OCI-LY7 (cell line): ENCODE data around the gene MAMDC2. TPM values are rescaled to one million over a fixed set of nuclear protein-coding genes. Genes with fewer than 3 reads are reported as not detected.

Source experiments
- BruUV-seq: library from RNA; stranded (reverse); fragments of 400-500 nt; replicated peaks from 2 replicates; lab custom pipeline; 2021; lab: Mats Ljungman, UMichigan
- CTCF ChIA-PET: fragments of 300-600 bp; sonication (Branson Sonifier 250); formaldehyde crosslinking; loops from one replicate; lab custom pipeline; 2022; ENCODE audit warnings: antibody characterized with exemption; ENCODE audit not compliant: unreplicated experiment; lab: Charles Lee
- POLR2A ChIA-PET: fragments of 300-600 bp; sonication (Branson Sonifier 250); formaldehyde crosslinking; loops from one replicate; lab custom pipeline; 2022; ENCODE audit warnings: antibody characterized with exemption; lab: Charles Lee
- DNase-seq: peaks from one replicate; pipeline ENCODE4 v3.0.0-alpha.2; 2015; ENCODE audit warnings: low spot score
- H2AFZ ChIP-seq: fragments of 200-600 bp; sonication (generic), shearing (Covaris generic); 2 replicates; pipeline ENCODE4 v1.6.1; 2014; ENCODE audit warnings: mild to moderate bottlenecking, antibody characterized with exemption, low read length, moderate library complexity
- H3K27ac ChIP-seq: fragments of 200-600 bp; sonication (generic); 2 replicates; pipeline ENCODE4 v1.5.1; 2014; ENCODE audit warnings: mixed run types, low read depth, mild to moderate bottlenecking, moderate library complexity, low read length, inconsistent platforms; ENCODE audit not compliant: poor library complexity, severe bottlenecking
- H3K36me3 ChIP-seq: fragments of 200-600 bp; sonication (generic); 2 replicates; pipeline ENCODE4 v1.6.1; 2014; ENCODE audit warnings: mild to moderate bottlenecking, antibody characterized with exemption, low read length, moderate library complexity, mixed read lengths; ENCODE audit not compliant: insufficient read depth
- H3K4me1 ChIP-seq: fragments of 200-600 bp; sonication (generic); 2 replicates; pipeline ENCODE4 v1.5.1; 2014; ENCODE audit warnings: mild to moderate bottlenecking, low read length; ENCODE audit not compliant: insufficient read depth, poor library complexity, severe bottlenecking
- H3K4me2 ChIP-seq: fragments of 200-600 bp; sonication (generic); 2 replicates; pipeline ENCODE4 v1.6.1; 2014; ENCODE audit warnings: mild to moderate bottlenecking, low read length
- H3K4me3 ChIP-seq: fragments of 200-600 bp; sonication (generic); 2 replicates; pipeline ENCODE4 v1.5.1; 2014; ENCODE audit warnings: mild to moderate bottlenecking, low read depth, low read length; ENCODE audit not compliant: poor library complexity, severe bottlenecking
- H3K79me2 ChIP-seq: fragments of 200-600 bp; sonication (generic); 2 replicates; pipeline ENCODE4 v1.6.1; 2016; ENCODE audit warnings: low read depth, mild to moderate bottlenecking, low read length, moderate library complexity, mixed read lengths; ENCODE audit not compliant: insufficient read depth
- H3K9me2 ChIP-seq: fragments of 200-600 bp; sonication (generic); 2 replicates; pipeline ENCODE4 v1.6.1; 2016; ENCODE audit warnings: mild to moderate bottlenecking, low read length, mixed read lengths; ENCODE audit not compliant: insufficient read depth
- H3K9me3 ChIP-seq: fragments of 200-600 bp; sonication (generic); 2 replicates; pipeline ENCODE4 v1.6.1; 2014; ENCODE audit warnings: mild to moderate bottlenecking, mixed run types, low read length, mixed read lengths
- H4K20me1 ChIP-seq: fragments of 200-600 bp; sonication (generic); 2 replicates; pipeline ENCODE4 v1.6.1; 2014; ENCODE audit warnings: mild to moderate bottlenecking, antibody characterized with exemption, low read length, moderate library complexity, mixed read lengths; ENCODE audit not compliant: insufficient read depth
- CTCF ChIP-seq: fragments of 200-600 bp; sonication (generic); conservative IDR thresholded peaks from 2 replicates; pipeline ENCODE4 v1.5.1; 2014; ENCODE audit warnings: mild to moderate bottlenecking, antibody characterized with exemption, low read length, moderate library complexity, mixed read lengths
- EZH2phosphoT487 ChIP-seq: fragments of 200-600 bp; sonication (generic); IDR thresholded peaks from 2 replicates; pipeline ENCODE4 v1.6.1; 2018; ENCODE audit warnings: low read depth, borderline replicate concordance, mild to moderate bottlenecking, mixed run types, antibody characterized with exemption, low read length, moderate library complexity, mixed read lengths
- intact Hi-C: fragments of 100-400 bp; cut with micrococcal nuclease; formaldehyde crosslinking; loops from one replicate; pipeline ENCODE4 v1.10.0; 2022; ENCODE audit not compliant: unreplicated experiment
- total RNA-seq, 2 experiments: library from RNA; depleted of rRNA in 1 of 2; stranded (reverse); fragments of >200 nt in 1 of 2; shearing (Covaris generic) in 1 of 2; gene quantifications; 2 replicates each; pipeline ENCODE4 v1.2.3, GENCODE V29; 2014 to 2022

Gene MAMDC2
- total RNA-seq, 2 experiments from 2014 or later: not detected

GRCh38 chr9:70094747-70095146 is 51.1 kb downstream of the MAMDC2 start:
- ChIA-PET CTCF (no interaction called here), POLR2A (interaction anchor here (0.5 kb wide), 1 partner anchor 262 kb away, joined by 3 read pairs; no protein-coding TSS in a partner anchor)
- Histone ChIP-seq H3K4me3 (no peak overlapping the region), H3K36me3 (no peaks in the 10 kb centered on the region), H3K9me3 (no peaks in the 10 kb centered on the region), H2AFZ (no peak overlapping the region), H4K20me1 (no peaks in the 10 kb centered on the region), H3K27ac (no peak overlapping the region), H3K79me2 (no peaks in the 10 kb centered on the region), H3K9me2 (no peaks in the 10 kb centered on the region), H3K4me2 (no peak overlapping the region), H3K4me1 (no peaks in the 10 kb centered on the region)
- DNase-seq: no peak
- BruUV-seq: no TSS peak
- TF ChIP-seq CTCF (no peak), EZH2phosphoT487 (no peak)
- intact Hi-C loops: no loop called here

- Histone ChIP-seq H3K36me3 (no peaks in the 10 kb centered on the region), H2AFZ (no peak overlapping the region), H3K4me1 (no peaks in the 10 kb centered on the region), H3K9me2 (no peaks in the 10 kb centered on the region), H4K20me1 (no peaks in the 10 kb centered on the region), H3K27ac (no peak overlapping the region), H3K79me2 (no peaks in the 10 kb centered on the region), H3K4me3 (no peak overlapping the region), H3K4me2 (no peak overlapping the region), H3K9me3 (no peaks in the 10 kb centered on the region)
- CTCF ChIA-PET: no interaction called here
- intact Hi-C loops: no loop called here
- POLR2A ChIA-PET: no interaction called here
- no peak for TF ChIP-seq EZH2phosphoT487
- no peak for TF ChIP-seq CTCF
- BruUV-seq: no TSS peak
- DNase-seq: no peak
Measured at GRCh38 chr9:70097187-70097586, 53.5 kb downstream of the MAMDC2 start.

- no peaks in the 10 kb centered on the region for H3K36me3 ChIP-seq
- no peak for TF ChIP-seq CTCF
- no peak for TF ChIP-seq EZH2phosphoT487
- intact Hi-C loops: no loop called here
- ChIA-PET POLR2A (no interaction called here), CTCF (no interaction called here)
- H3K4me2 ChIP-seq: no peak overlapping the region
- no peak overlapping the region for H2AFZ ChIP-seq
- no peak overlapping the region for H3K4me3 ChIP-seq
- H3K9me3 ChIP-seq: no peaks in the 10 kb centered on the region
- H3K9me2 ChIP-seq: no peaks in the 10 kb centered on the region
- no peaks in the 10 kb centered on the region for H4K20me1 ChIP-seq
- no TSS peak for BruUV-seq
- no peak overlapping the region for H3K27ac ChIP-seq
- no peaks in the 10 kb centered on the region for H3K4me1 ChIP-seq
- DNase-seq: no peak
- no peaks in the 10 kb centered on the region for H3K79me2 ChIP-seq
Measured at GRCh38 chr9:70100362-70100761, 56.7 kb downstream of the MAMDC2 start.
